Keratinocyte (primary cell): ENCODE measurements around the gene SHCBP1. TPM values are rescaled to one million over a fixed set of nuclear protein-coding genes. Genes with fewer than 3 reads are reported as not detected.
"Not testable (repeated sequence)": the region's sequence is repeated elsewhere in the genome, so short reads cannot be mapped to it uniquely, and the experiment has no call there.

Source experiments
- DNase-seq: peaks from one replicate; pipeline ENCODE4 v3.0.0-alpha.2; 2011; ENCODE audit warnings: low read depth, missing footprints, low spot score
- FAIRE-seq: peaks from 2 replicates; lab custom pipeline; 2011; peaks lifted over from hg19 to GRCh38; lab: Jason Lieb, UNC
- H2AFZ ChIP-seq: 2 replicates; pipeline ENCODE4 v1.6.0; 2012; ENCODE audit warnings: low read length, control low read depth, inconsistent platforms; ENCODE audit not compliant: control insufficient read depth
- H3K27ac ChIP-seq: 2 replicates; pipeline ENCODE4 v1.5.1; 2011; ENCODE audit warnings: low read length; ENCODE audit not compliant: control insufficient read depth, insufficient read depth
- H3K27me3 ChIP-seq: 3 replicates; pipeline ENCODE4 v1.6.0; 2011; ENCODE audit warnings: low read length; ENCODE audit not compliant: control insufficient read depth, insufficient read depth; ENCODE audit errors: extremely low read depth
- H3K36me3 ChIP-seq, 2 experiments: 2 replicates in 1 of 2; 3 replicates in 1 of 2; pipeline ENCODE4 v1.5.1; 2011; ENCODE audit warnings: low read length in 2 of 2, mild to moderate bottlenecking in 1 of 2; ENCODE audit not compliant: control insufficient read depth in 2 of 2, insufficient read depth in 2 of 2; ENCODE audit errors: extremely low read depth in 1 of 2
- H3K4me1 ChIP-seq: 3 replicates; pipeline ENCODE4 v1.5.1; 2011; ENCODE audit warnings: low read length; ENCODE audit not compliant: control insufficient read depth, insufficient read depth; ENCODE audit errors: extremely low read depth
- H3K4me2 ChIP-seq: 3 replicates; pipeline ENCODE4 v1.6.0; 2011; ENCODE audit warnings: low read depth, low read length; ENCODE audit not compliant: control insufficient read depth, insufficient read depth; ENCODE audit errors: extremely low read depth
- H3K4me3 ChIP-seq, 3 experiments: fragments of 200-600 bp in 1 of 3; sonication (generic) in 1 of 3; 2 replicates in 2 of 3; 3 replicates in 1 of 3; pipeline ENCODE4 v1.5.1; 2011 to 2016; ENCODE audit warnings: low read length in 3 of 3, mild to moderate bottlenecking in 3 of 3, control low read depth in 2 of 3, inconsistent platforms in 1 of 3, low read depth in 1 of 3, mixed read lengths in 1 of 3, mixed run types in 1 of 3, moderate library complexity in 1 of 3; ENCODE audit not compliant: control insufficient read depth in 2 of 3, insufficient read depth in 2 of 3; ENCODE audit errors: extremely low read depth in 1 of 3
- H3K79me2 ChIP-seq: 2 replicates; pipeline ENCODE4 v1.6.0; 2012; ENCODE audit warnings: low read length; ENCODE audit not compliant: control insufficient read depth, insufficient read depth
- H3K9ac ChIP-seq: 3 replicates; pipeline ENCODE4 v1.6.0; 2011; ENCODE audit warnings: low read length; ENCODE audit not compliant: control insufficient read depth, insufficient read depth; ENCODE audit errors: extremely low read depth
- H3K9me1 ChIP-seq: 3 replicates; pipeline ENCODE4 v1.6.0; 2011; ENCODE audit warnings: low read length; ENCODE audit not compliant: control insufficient read depth, insufficient read depth; ENCODE audit errors: extremely low read depth
- H3K9me3 ChIP-seq: 2 replicates; pipeline ENCODE4 v1.5.1; 2012; ENCODE audit warnings: low read depth, low read length; ENCODE audit not compliant: control insufficient read depth
- H4K20me1 ChIP-seq: 3 replicates; pipeline ENCODE4 v1.6.0; 2011; ENCODE audit warnings: low read length; ENCODE audit not compliant: control insufficient read depth, insufficient read depth; ENCODE audit errors: extremely low read depth
- CTCF ChIP-seq, 3 experiments: IDR thresholded peaks in 1 of 3; conservative IDR thresholded peaks in 1 of 3; optimal IDR thresholded peaks in 1 of 3; 2 replicates in 2 of 3; 3 replicates in 1 of 3; pipeline versions ENCODE3 to v1.5.1; 2011; ENCODE audit warnings: low read length in 3 of 3, mild to moderate bottlenecking in 3 of 3, moderate library complexity in 2 of 3, control low read depth in 1 of 3, inconsistent platforms in 1 of 3; ENCODE audit not compliant: insufficient read depth in 2 of 3; ENCODE audit errors: extremely low read depth in 1 of 3
- EZH2 ChIP-seq: IDR thresholded peaks from one replicate; pipeline ENCODE4 v1.6.1; 2012; ENCODE audit warnings: inconsistent platforms, mild to moderate bottlenecking, low read length, moderate library complexity
- dilution Hi-C: fragments of 300-500 bp; cut with MboI; formaldehyde crosslinking; loops from one replicate; pipeline ENCODE4 v1.7.0; 2020; ENCODE audit warnings: low sequenced_read_pairs; ENCODE audit not compliant: extremely low pct_ligation_motif_present
- polyA plus RNA-seq, 5 experiments: library from polyadenylated mRNA; depleted of rRNA in 3 of 5; stranded (reverse) in 3 of 5; stranded (forward) in 1 of 5; unstranded in 1 of 5; fragments of >200 nt; gene quantifications; 1 replicate in 1 of 5; 2 replicates in 3 of 5; 3 replicates in 1 of 5; pipeline versions ENCODE4 v1.2.1 to v1.2.3, GENCODE V29; 2011 to 2012; ENCODE audit warnings: missing spikeins in 2 of 5, low read depth in 1 of 5, low replicate concordance in 1 of 5
- small RNA-seq, 3 experiments: library from RNA; depleted of rRNA; stranded (forward); fragments of <200 nt; gene quantifications; one replicate each; pipeline ENCODE3, GENCODE V24; 2012; ENCODE audit warnings: low read depth in 3 of 3, low replicate concordance in 1 of 3; ENCODE audit not compliant: insufficient read length in 3 of 3

The SHCBP1 gene
- polyA plus RNA-seq, 1 donor (not counting 4 experiments of a cell fraction or from before 2014, with no cell fraction given), result 18.0 TPM

GRCh38 chr16:46554435-46554834 is 66.7 kb downstream of the SHCBP1 start:
- H3K36me3 ChIP-seq, H3K4me2 ChIP-seq, dilution Hi-C loops, H3K79me2 ChIP-seq, H3K27me3 ChIP-seq, DNase-seq, H3K9ac ChIP-seq, H4K20me1 ChIP-seq, H3K4me3 ChIP-seq, H3K27ac ChIP-seq, H3K4me1 ChIP-seq, H3K9me1 ChIP-seq, H3K9me3 ChIP-seq: not testable (repeated sequence)
- peak overlapping the region; percentile 33 for H2AFZ ChIP-seq
- peak; percentile 56 to 86 (median 66) for TF ChIP-seq CTCF (optimal IDR thresholded peaks at IDR 0.05 in 1 of 3, IDR thresholded peaks at IDR 0.05 in 1 of 3, conservative IDR thresholded peaks at IDR 0.05 in 1 of 3; ENCODE audit: extremely low read depth in 1 of 3, insufficient read depth in 2 of 3, low read length in 3 of 3)
- FAIRE-seq, result peak; percentile 59

- H3K9me1 ChIP-seq, result no peaks in the 10 kb centered on the region
- no peaks in the 10 kb centered on the region for H3K79me2 ChIP-seq
- dilution Hi-C loops, result no loop called here
- FAIRE-seq (no peak), DNase-seq (no peak)
- no peaks in the 10 kb centered on the region for H4K20me1 ChIP-seq
- no peaks in the 10 kb centered on the region for H3K9me3 ChIP-seq
- H3K9ac ChIP-seq, result no peak overlapping the region
- H2AFZ ChIP-seq, result no peak overlapping the region
- no peak overlapping the region for H3K4me2 ChIP-seq
- no peaks in the 10 kb centered on the region for H3K4me1 ChIP-seq
- H3K27me3 ChIP-seq, result no peaks in the 10 kb centered on the region
- no peak for TF ChIP-seq EZH2
- TF ChIP-seq CTCF (optimal IDR thresholded peaks at IDR 0.05 in 1 of 3, IDR thresholded peaks at IDR 0.05 in 1 of 3, conservative IDR thresholded peaks at IDR 0.05 in 1 of 3; ENCODE audit: extremely low read depth in 1 of 3, insufficient read depth in 2 of 3, low read length in 3 of 3), result no peak
- H3K4me3 ChIP-seq, result no peak overlapping the region
- H3K27ac ChIP-seq, result no peak overlapping the region
- H3K36me3 ChIP-seq, result no peaks in the 10 kb centered on the region
These were observed 71.7 kb downstream of the SHCBP1 start for GRCh38 chr16:46549477-46549876.

Small RNA genes within 50 kb of the gene (small RNA-seq; reads per million reads assigned to genes)
- gene RNU6-845P, result 0 reads per million in 3 experiments

Other genes starting within 250 kb of the SHCBP1 start
- 48.6 to 87.3 TPM (median 51.2 TPM) in 3 replicates for gene VPS35, start 67.8 kb upstream of the SHCBP1 start, polyA plus RNA-seq
- 9.3 to 21.9 TPM (median 16.6 TPM) in 3 replicates for gene ORC6, start 68.3 kb upstream of the SHCBP1 start, polyA plus RNA-seq
- 0.03 to 0.04 TPM in 2 of 3 replicates, not detected in the other for gene MYLK3, start 127.0 kb upstream of the SHCBP1 start, polyA plus RNA-seq
- gene C16orf87, start 209.8 kb upstream of the SHCBP1 start, polyA plus RNA-seq, result 6.7 to 10.2 TPM (median 7.0 TPM) in 3 replicates